HL-60 (cell line): ENCODE results near the gene SLC17A8.

Source experiments
- CTCF ChIP-seq: IDR thresholded peaks from one replicate; pipeline ENCODE4 v1.5.1; 2011; ENCODE audit warnings: low read length, control low read depth, inconsistent platforms; ENCODE audit not compliant: insufficient read depth
- GABPA ChIP-seq: IDR thresholded peaks from 2 replicates; pipeline ENCODE4 v1.6.1; 2012; ENCODE audit warnings: low read depth
- POLR2AphosphoS5 ChIP-seq: IDR thresholded peaks from 2 replicates; pipeline ENCODE4 v1.6.1; 2012; ENCODE audit warnings: low read depth
- REST ChIP-seq: IDR thresholded peaks from 2 replicates; pipeline ENCODE4 v1.6.1; 2012; ENCODE audit warnings: low read depth; ENCODE audit not compliant: insufficient replicate concordance
- SPI1 ChIP-seq: IDR thresholded peaks from 2 replicates; pipeline ENCODE4 v1.6.1; 2012; ENCODE audit warnings: low read depth, mild to moderate bottlenecking, borderline replicate concordance

GRCh38 chr12:100381379-100381778 lies 24.5 kb downstream of the SLC17A8 start:
- TF ChIP-seq CTCF, result no peak
- no peak for TF ChIP-seq GABPA
- no peak for TF ChIP-seq REST
- TF ChIP-seq POLR2AphosphoS5, result no peak
- no peak for TF ChIP-seq SPI1
